ENCODE results near the gene SPAG6.
"Not testable (repeated sequence)": the region's sequence is repeated elsewhere in the genome, so short reads cannot be mapped to it uniquely, and the experiment has no call there.

The SPAG6 gene

GRCh38 chr10:22372298-22372697, 27.0 kb downstream of the SPAG6 start:
- DNase-seq (ENCODE audit: low read depth in 2 of 2) = no peak

GRCh38 chr10:22372917-22373316, 27.6 kb downstream of the SPAG6 start:
- no peak for DNase-seq (ENCODE audit: low read depth in 2 of 2)

GRCh38 chr10:22374489-22375126, 29.3 kb downstream of the SPAG6 start:
- no peak for DNase-seq (ENCODE audit: low read depth in 2 of 2)

- DNase-seq (ENCODE audit: low read depth in 2 of 2) = no peak
Measured at GRCh38 chr10:22379059-22379458, 33.8 kb downstream of the SPAG6 start.

GRCh38 chr10:22381262-22381661, 36.0 kb downstream of the SPAG6 start:
- DNase-seq (ENCODE audit: low read depth in 2 of 2) = no peak

GRCh38 chr10:22386503-22386902, 41.2 kb downstream of the SPAG6 start:
- DNase-seq (ENCODE audit: low read depth in 2 of 2) = no peak

- no peak for DNase-seq (ENCODE audit: low read depth in 2 of 2)
Measured at GRCh38 chr10:22389856-22390589, 44.7 kb downstream of the SPAG6 start.

- no peak for DNase-seq (ENCODE audit: low read depth in 2 of 2)
Measured at GRCh38 chr10:22391600-22391999, 46.3 kb downstream of the SPAG6 start.

GRCh38 chr10:22396195-22396594, 50.9 kb downstream of the SPAG6 start:
- not testable (repeated sequence) for DNase-seq (ENCODE audit: low read depth in 2 of 2)

GRCh38 chr10:22406916-22407315, 61.6 kb downstream of the SPAG6 start:
- DNase-seq (ENCODE audit: low read depth in 2 of 2) = not testable (repeated sequence)

GRCh38 chr10:22410394-22410793, 65.1 kb downstream of the SPAG6 start:
- DNase-seq (ENCODE audit: low read depth in 2 of 2) = no peak

GRCh38 chr10:22410846-22411245, 65.5 kb downstream of the SPAG6 start:
- no peak for DNase-seq (ENCODE audit: low read depth in 2 of 2)

- DNase-seq (ENCODE audit: low read depth in 2 of 2) = no peak
Measured at GRCh38 chr10:22414146-22414545, 68.8 kb downstream of the SPAG6 start.

- no peak for DNase-seq (ENCODE audit: low read depth in 2 of 2)
Measured at GRCh38 chr10:22415072-22415471, 69.8 kb downstream of the SPAG6 start.

- no peak for DNase-seq (ENCODE audit: low read depth in 2 of 2)
Measured at GRCh38 chr10:22417736-22418268, 72.5 kb downstream of the SPAG6 start.

GRCh38 chr10:22420787-22421517, 75.7 kb downstream of the SPAG6 start:
- no peak for DNase-seq (ENCODE audit: low read depth in 2 of 2)

GRCh38 chr10:22426653-22427052, 81.4 kb downstream of the SPAG6 start:
- no peak for DNase-seq (ENCODE audit: low read depth in 2 of 2)

- no peak for DNase-seq (ENCODE audit: low read depth in 2 of 2)
Measured at GRCh38 chr10:22427101-22427500, 81.8 kb downstream of the SPAG6 start.

GRCh38 chr10:22427890-22428571, 82.7 kb downstream of the SPAG6 start:
- no peak for DNase-seq (ENCODE audit: low read depth in 2 of 2)

- no peak for DNase-seq (ENCODE audit: low read depth in 2 of 2)
Measured at GRCh38 chr10:22429146-22429545, 83.8 kb downstream of the SPAG6 start.

GRCh38 chr10:22429981-22430421, 84.7 kb downstream of the SPAG6 start:
- DNase-seq (ENCODE audit: low read depth in 2 of 2) = no peak

- DNase-seq (ENCODE audit: low read depth in 2 of 2) = no peak
Measured at GRCh38 chr10:22433875-22434274, 88.6 kb downstream of the SPAG6 start.

All from stimulated activated CD8-positive, alpha-beta memory T cell treated with anti-CD3 and anti-CD28 coated beads, Interleukin-2, amount 100 ng/mL, for 1 hour (primary cell).